Nephron progenitor cell (in vitro differentiated cells): Measurements from ENCODE around the gene DYRK1A.

Experiments
- DNase-seq: peaks from one replicate; pipeline ENCODE4 v3.0.0; 2021
- H3K27ac Mint-ChIP-seq: 2 replicates; pipeline ENCODE4 v1.8.0; 2021; ENCODE audit warnings: mild to moderate bottlenecking, moderate library complexity, mixed read lengths
- H3K27me3 Mint-ChIP-seq: 2 replicates; pipeline ENCODE4 v1.8.0; 2021; ENCODE audit warnings: mild to moderate bottlenecking, low read depth, mixed read lengths; ENCODE audit not compliant: poor library complexity
- H3K36me3 Mint-ChIP-seq: 2 replicates; pipeline ENCODE4 v1.8.0; 2021; ENCODE audit warnings: low read depth, mixed read lengths
- H3K4me1 Mint-ChIP-seq: 2 replicates; pipeline ENCODE4 v1.8.0; 2021; ENCODE audit warnings: mixed read lengths
- H3K4me3 Mint-ChIP-seq: 2 replicates; pipeline ENCODE4 v1.8.0; 2021; ENCODE audit warnings: mild to moderate bottlenecking, moderate library complexity, mixed read lengths
- H3K9me3 Mint-ChIP-seq: 2 replicates; pipeline ENCODE4 v1.8.0; 2021; ENCODE audit warnings: mild to moderate bottlenecking, moderate library complexity, mixed read lengths
- TF ChIP-seq, protein P1 (sequence below): fragments of 200-600 bp; sonication (generic); IDR thresholded peaks from 2 replicates; pipeline ENCODE4 v1.5.0; 2021; ENCODE audit warnings: antibody characterized with exemption

DYRK1A gene

GRCh38 chr21:37356706-37357105, 9.9 kb upstream of the DYRK1A start:
- Mint-ChIP-seq H3K4me3 (no peak overlapping the region), H3K27me3 (no peaks in the 10 kb centered on the region), H3K36me3 (no peaks in the 10 kb centered on the region), H3K27ac (no peak overlapping the region), H3K9me3 (peaks cover 17% of the 10 kb centered on the region), H3K4me1 (peaks cover 7% of the 10 kb centered on the region)
- no peak for DNase-seq
- TF ChIP-seq, protein P1, sequence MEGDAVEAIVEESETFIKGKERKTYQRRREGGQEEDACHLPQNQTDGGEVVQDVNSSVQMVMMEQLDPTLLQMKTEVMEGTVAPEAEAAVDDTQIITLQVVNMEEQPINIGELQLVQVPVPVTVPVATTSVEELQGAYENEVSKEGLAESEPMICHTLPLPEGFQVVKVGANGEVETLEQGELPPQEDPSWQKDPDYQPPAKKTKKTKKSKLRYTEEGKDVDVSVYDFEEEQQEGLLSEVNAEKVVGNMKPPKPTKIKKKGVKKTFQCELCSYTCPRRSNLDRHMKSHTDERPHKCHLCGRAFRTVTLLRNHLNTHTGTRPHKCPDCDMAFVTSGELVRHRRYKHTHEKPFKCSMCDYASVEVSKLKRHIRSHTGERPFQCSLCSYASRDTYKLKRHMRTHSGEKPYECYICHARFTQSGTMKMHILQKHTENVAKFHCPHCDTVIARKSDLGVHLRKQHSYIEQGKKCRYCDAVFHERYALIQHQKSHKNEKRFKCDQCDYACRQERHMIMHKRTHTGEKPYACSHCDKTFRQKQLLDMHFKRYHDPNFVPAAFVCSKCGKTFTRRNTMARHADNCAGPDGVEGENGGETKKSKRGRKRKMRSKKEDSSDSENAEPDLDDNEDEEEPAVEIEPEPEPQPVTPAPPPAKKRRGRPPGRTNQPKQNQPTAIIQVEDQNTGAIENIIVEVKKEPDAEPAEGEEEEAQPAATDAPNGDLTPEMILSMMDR, result no peak

- H3K36me3 Mint-ChIP-seq, result no peaks in the 10 kb centered on the region
- TF ChIP-seq, protein P1, result no peak
- no peak overlapping the region for H3K4me3 Mint-ChIP-seq
- H3K27ac Mint-ChIP-seq, result no peak overlapping the region
- H3K27me3 Mint-ChIP-seq, result no peaks in the 10 kb centered on the region
- DNase-seq, result no peak
- H3K9me3 Mint-ChIP-seq, result peaks cover 10% of the 10 kb centered on the region
- peaks cover 7% of the 10 kb centered on the region for H3K4me1 Mint-ChIP-seq
Observed at GRCh38 chr21:37357691-37358090, 8.9 kb upstream of the DYRK1A start.

DNA sequence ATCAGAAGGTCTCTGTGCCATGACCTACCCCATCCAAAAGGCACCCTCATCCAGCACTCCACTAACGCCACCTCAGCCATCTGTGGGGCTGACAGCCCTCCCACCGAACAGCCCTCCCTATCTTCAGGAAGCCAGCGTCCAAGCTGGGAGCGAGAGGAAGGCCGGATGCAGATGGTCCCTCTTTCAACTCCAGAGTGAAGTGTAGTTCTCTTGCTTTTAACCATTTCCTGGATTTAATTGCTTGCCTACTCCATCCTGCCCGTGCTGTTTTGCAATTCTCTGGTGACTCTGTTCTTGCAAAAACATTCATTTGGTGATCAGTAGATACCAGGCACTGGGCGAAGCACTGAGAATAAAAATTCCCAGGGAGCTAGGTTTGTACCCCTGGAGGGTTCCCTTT, 8.2 kb upstream of the DYRK1A start:
- H3K4me3 Mint-ChIP-seq, result no peak overlapping the region
- H3K4me1 Mint-ChIP-seq, result peaks cover 7% of the 10 kb centered on the region
- TF ChIP-seq, protein P1, result no peak
- H3K27ac Mint-ChIP-seq, result no peak overlapping the region
- no peaks in the 10 kb centered on the region for H3K36me3 Mint-ChIP-seq
- DNase-seq, result no peak
- no peaks in the 10 kb centered on the region for H3K27me3 Mint-ChIP-seq
- peaks cover 10% of the 10 kb centered on the region for H3K9me3 Mint-ChIP-seq

DNA sequence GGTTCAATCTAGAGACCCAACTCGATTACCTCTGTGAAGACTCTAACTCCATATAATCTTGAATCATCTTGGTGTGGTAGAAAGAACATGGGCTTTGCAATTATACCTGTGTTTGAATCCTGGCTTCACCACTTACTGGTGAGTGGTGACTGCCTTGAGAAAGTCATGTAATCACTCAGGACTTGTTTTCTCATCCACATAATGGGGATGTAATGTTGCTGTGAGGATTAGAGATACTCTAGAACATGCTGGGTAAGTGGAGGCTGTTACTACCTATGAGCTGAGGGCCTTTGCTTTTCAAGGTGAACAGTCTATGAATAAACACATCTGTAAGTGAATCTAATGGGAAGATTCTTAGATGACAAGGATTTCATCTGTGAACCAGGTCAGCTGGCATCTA, 2.6 kb upstream of the DYRK1A start:
- Mint-ChIP-seq H3K9me3 (no peaks in the 10 kb centered on the region), H3K27ac (no peak overlapping the region), H3K4me1 (peaks cover 21% of the 10 kb centered on the region), H3K4me3 (no peak overlapping the region), H3K36me3 (peaks cover 5% of the 10 kb centered on the region), H3K27me3 (peaks cover 3% of the 10 kb centered on the region)
- no peak for DNase-seq
- TF ChIP-seq, protein P1, result no peak

DNA sequence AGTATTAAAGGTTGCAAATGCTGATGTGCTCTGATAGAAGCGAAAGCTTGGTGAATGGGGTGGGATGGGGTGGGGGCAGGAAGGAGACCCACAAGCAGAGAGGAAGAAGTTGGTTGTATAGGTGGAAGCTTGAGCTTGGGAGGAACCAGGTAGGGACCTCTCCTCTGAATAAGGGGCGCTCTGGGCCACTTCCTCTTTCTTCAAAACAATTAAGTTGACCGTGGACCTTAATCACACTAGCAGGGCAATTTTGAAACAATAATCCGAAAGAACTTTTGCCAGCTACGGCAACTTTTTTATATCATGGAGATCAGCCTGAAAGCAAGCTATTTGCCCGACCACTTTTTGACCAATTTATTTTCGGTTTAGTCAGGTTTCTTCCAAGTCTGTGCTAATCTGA, 1.9 kb upstream of the DYRK1A start:
- H3K27ac Mint-ChIP-seq, result no peak overlapping the region
- no peak for DNase-seq
- H3K4me3 Mint-ChIP-seq, result peak overlapping the region; percentile 98
- TF ChIP-seq, protein P1, result no peak
- peaks cover 5% of the 10 kb centered on the region for H3K36me3 Mint-ChIP-seq
- peaks cover 29% of the 10 kb centered on the region for H3K4me1 Mint-ChIP-seq
- H3K27me3 Mint-ChIP-seq, result peaks cover 3% of the 10 kb centered on the region
- H3K9me3 Mint-ChIP-seq, result no peaks in the 10 kb centered on the region
